NT2/D1 (cell line): ENCODE measurements around the gene BRME1.

ENCODE experiments used
- SUZ12 ChIP-seq: IDR thresholded peaks from 2 replicates; pipeline ENCODE4 v1.6.1; 2011; ENCODE audit not compliant: insufficient read length, insufficient read depth; ENCODE audit errors: extremely low read depth
- YY1 ChIP-seq: IDR thresholded peaks from 2 replicates; pipeline ENCODE4 v1.6.1; 2011; ENCODE audit not compliant: insufficient read length, insufficient read depth
- ZNF274 ChIP-seq: IDR thresholded peaks from 2 replicates; pipeline ENCODE4 v1.6.1; 2011; ENCODE audit warnings: mild to moderate bottlenecking, low read depth, low read length

- TF ChIP-seq YY1 (no peak), ZNF274 (no peak), SUZ12 (no peak)
Measured at GRCh38 chr19:13896227-13896626, 9.7 kb downstream of the BRME1 start.
